SK-N-MC (cell line): ENCODE measurements around the gene HELZ2.
"Not testable (repeated sequence)": the region's sequence is repeated elsewhere in the genome, so short reads cannot be mapped to it uniquely, and the experiment has no call there.

Source experiments
- DNase-seq: peaks from one replicate; pipeline ENCODE4 v3.0.0-alpha.2; 2011; ENCODE audit warnings: low read depth, low spot score
- H3K27ac ChIP-seq: fragments of 200-600 bp; sonication (generic); 2 replicates; pipeline ENCODE4 v1.5.1; 2016; ENCODE audit warnings: mixed run types
- H3K36me3 ChIP-seq: fragments of 200-600 bp; sonication (generic); 2 replicates; pipeline ENCODE4 v1.6.1; 2017; ENCODE audit warnings: antibody characterized with exemption, low read length, mixed read lengths; ENCODE audit not compliant: insufficient read depth
- H3K4me3 ChIP-seq: fragments of 200-600 bp; sonication (generic); 2 replicates; pipeline ENCODE4 v1.5.1; 2016
- H3K9ac ChIP-seq: fragments of 200-600 bp; sonication (generic); 2 replicates; pipeline ENCODE4 v1.8.0; 2017; ENCODE audit warnings: mixed run types, mixed read lengths; ENCODE audit not compliant: insufficient read length
- H3K9me3 ChIP-seq: fragments of 200-600 bp; sonication (generic); 2 replicates; pipeline ENCODE4 v1.6.1; 2017; ENCODE audit warnings: low read depth, mild to moderate bottlenecking, antibody characterized with exemption, low read length, moderate library complexity, mixed read lengths
- EZH2 ChIP-seq: fragments of 200-600 bp; sonication (generic); IDR thresholded peaks from one replicate; pipeline ENCODE4 v1.6.1; 2017; ENCODE audit warnings: antibody characterized with exemption
- FOXP2 ChIP-seq: optimal IDR thresholded peaks from 2 replicates; pipeline ENCODE3; 2011; ENCODE audit warnings: mild to moderate bottlenecking, moderate library complexity; ENCODE audit not compliant: insufficient read depth; ENCODE audit errors: extremely low read length, control extremely low read depth
- POLR2AphosphoS5 ChIP-seq: IDR thresholded peaks from 2 replicates; pipeline ENCODE4 v1.6.1; 2012; ENCODE audit warnings: mild to moderate bottlenecking, low read depth, low read length, borderline replicate concordance

Gene HELZ2

DNA sequence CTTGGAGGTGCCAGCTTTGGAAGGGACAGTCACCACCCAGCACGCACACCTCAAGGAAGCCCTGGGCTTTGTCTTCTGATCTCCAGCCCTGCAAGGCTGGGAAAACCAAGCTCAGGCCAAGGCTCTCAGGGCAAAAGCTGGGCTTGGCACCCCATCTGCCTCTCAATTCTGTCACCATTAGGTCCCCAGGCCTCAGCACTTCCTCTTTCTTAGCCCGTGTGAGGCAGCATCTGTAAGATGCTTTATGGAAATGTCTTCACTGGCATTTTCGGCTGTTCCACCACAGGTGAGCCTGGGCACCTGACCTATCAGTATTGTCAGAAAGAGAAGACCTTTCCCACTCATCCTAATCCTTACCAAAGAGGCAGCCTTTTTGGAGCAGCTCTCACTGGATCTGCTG, 28.3 kb upstream of the HELZ2 start:
- Histone ChIP-seq H3K9me3 (no peaks in the 10 kb centered on the region), H3K27ac (no peak overlapping the region), H3K4me3 (no peak overlapping the region), H3K36me3 (peaks cover 32% of the 10 kb centered on the region), H3K9ac (no peak overlapping the region)
- TF ChIP-seq FOXP2 (no peak), EZH2 (no peak), POLR2AphosphoS5 (no peak)
- DNase-seq, result no peak

- H3K27ac ChIP-seq, H3K4me3 ChIP-seq, DNase-seq, H3K9me3 ChIP-seq, H3K9ac ChIP-seq: not testable (repeated sequence)
- H3K36me3 ChIP-seq, result peaks cover 32% of the 10 kb centered on the region
These were observed 27.6 kb upstream of the HELZ2 start for GRCh38 chr20:63601679-63602078.

- Histone ChIP-seq H3K9me3 (no peaks in the 10 kb centered on the region), H3K4me3 (no peak overlapping the region), H3K9ac (no peak overlapping the region), H3K27ac (no peak overlapping the region), H3K36me3 (peaks cover 32% of the 10 kb centered on the region)
- DNase-seq, result no peak
- TF ChIP-seq FOXP2 (no peak), EZH2 (no peak), POLR2AphosphoS5 (no peak)
These were observed 25.5 kb upstream of the HELZ2 start for GRCh38 chr20:63599396-63600050.

DNA sequence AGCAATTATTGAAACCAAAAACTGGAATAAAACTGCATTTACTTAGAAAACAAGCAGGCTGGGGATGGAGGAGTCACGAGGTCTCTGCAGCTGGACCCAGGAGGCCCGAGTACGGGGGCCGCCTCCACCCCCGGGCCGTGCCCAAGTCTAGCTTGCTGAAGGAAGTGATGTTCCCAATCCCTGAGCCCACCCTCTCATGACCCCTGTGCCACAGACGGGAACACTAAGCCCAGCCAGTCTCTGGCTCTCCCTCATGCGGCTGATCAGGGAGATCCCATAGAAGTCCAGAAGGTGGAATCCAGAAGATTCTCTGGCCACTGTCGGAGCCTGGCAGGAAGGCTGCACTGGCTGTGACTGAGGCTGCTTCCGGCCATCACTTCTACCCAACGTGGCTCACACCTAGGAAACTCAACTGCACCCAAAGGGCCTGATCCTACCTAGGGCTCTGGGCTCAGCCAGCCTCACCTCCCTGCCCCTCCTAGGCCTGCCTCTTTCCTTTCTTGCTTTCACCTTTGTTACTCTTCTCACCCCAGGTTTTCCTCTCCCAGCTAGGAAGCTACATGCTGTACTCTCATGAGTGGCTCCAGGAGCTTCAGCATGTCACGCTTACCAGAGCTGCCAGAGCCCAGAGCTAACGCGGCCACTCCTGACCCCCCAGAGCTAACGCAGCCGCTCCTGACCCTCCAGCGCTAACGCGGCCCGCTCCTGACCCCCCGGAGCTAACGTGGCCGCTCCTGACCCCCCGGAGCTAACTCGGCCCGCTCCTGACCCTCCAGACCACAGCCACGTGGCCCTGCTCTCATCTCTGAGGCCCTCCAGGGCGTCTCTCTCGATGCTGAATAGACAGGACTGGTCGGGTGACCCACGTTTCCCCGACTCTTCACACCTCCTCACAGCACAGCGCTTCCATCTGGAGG, 24.7 kb upstream of the HELZ2 start:
- H3K9ac ChIP-seq, result no peak overlapping the region
- no peak overlapping the region for H3K27ac ChIP-seq
- H3K36me3 ChIP-seq, result peaks cover 28% of the 10 kb centered on the region
- H3K4me3 ChIP-seq, result no peak overlapping the region
- no peaks in the 10 kb centered on the region for H3K9me3 ChIP-seq
- no peak for DNase-seq
- TF ChIP-seq FOXP2, result no peak
- TF ChIP-seq EZH2, result no peak
- no peak for TF ChIP-seq POLR2AphosphoS5

GRCh38 chr20:63597651-63598478, 23.8 kb upstream of the HELZ2 start:
- DNase-seq, result no peak
- TF ChIP-seq POLR2AphosphoS5 (no peak), EZH2 (no peak), FOXP2 (no peak)
- no peak overlapping the region for H3K4me3 ChIP-seq
- no peak overlapping the region for H3K9ac ChIP-seq
- no peaks in the 10 kb centered on the region for H3K9me3 ChIP-seq
- no peak overlapping the region for H3K27ac ChIP-seq
- peaks cover 25% of the 10 kb centered on the region; the same call in 1 of the 2 replicates for H3K36me3 ChIP-seq

DNA sequence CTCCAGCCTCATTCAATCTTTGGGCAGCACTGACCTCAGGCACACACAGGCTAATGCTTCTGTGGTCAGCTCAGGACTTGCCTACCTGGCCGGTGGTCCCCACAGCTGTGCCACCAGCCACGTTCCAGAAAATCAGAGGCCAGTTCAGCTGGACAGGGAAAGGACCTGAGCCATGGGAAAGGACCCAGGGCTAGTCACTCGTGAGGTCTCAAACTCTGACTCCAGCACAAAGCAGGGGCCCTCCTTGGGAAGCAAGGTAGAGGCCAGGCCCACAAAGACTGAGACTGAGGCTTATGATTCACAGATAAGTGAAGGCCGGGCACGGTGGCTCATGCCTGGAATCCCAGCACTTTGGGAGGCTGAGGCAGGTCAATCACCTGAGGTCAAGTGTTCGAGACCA, 22.4 kb upstream of the HELZ2 start:
- no peaks in the 10 kb centered on the region for H3K9me3 ChIP-seq
- TF ChIP-seq POLR2AphosphoS5 (no peak), FOXP2 (no peak), EZH2 (no peak)
- H3K9ac ChIP-seq, result no peak overlapping the region
- no peak overlapping the region for H3K4me3 ChIP-seq
- no peak for DNase-seq
- H3K36me3 ChIP-seq, result peaks cover 13% of the 10 kb centered on the region; the same call in 1 of the 2 replicates
- no peak overlapping the region for H3K27ac ChIP-seq

DNA sequence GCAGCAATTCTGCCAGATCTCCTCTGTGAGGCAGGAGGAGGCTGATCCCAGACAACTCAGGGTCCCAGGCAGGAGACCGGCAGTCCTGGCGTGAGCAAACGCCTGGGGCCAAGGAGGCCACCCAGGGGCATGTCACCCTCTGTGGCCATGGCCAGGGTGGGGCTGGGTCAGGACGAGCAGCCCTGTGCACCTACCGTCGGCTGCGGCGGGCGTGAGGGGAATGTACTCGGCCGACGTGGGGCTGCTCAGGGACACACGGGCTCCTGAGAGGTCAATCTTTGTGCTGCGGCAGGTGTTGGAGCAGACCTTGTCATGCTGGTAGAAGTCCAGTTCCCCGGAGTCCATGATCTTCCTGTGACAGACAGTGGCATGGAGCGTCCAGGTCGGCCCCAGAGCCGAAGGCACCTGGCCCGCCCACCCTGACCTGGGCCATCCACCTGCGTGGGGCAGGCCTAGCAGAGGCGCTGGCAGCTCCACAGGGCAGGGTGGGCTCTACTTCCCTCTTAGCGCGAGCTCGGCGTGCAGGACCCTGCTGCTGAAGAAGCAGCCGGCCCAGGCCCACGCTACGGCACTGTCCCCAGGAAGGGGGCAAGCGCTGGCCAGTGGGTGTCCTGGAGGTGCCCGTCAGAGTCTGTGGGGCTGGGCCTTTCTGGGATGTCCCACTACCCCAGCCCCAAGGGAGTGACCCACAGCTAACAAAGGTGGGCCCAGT, 21.5 kb upstream of the HELZ2 start:
- Histone ChIP-seq H3K9ac (no peak overlapping the region), H3K36me3 (peaks cover 5% of the 10 kb centered on the region; the same call in 1 of the 2 replicates), H3K27ac (no peak overlapping the region), H3K4me3 (no peak overlapping the region), H3K9me3 (no peaks in the 10 kb centered on the region)
- DNase-seq, result no peak
- TF ChIP-seq EZH2 (no peak), FOXP2 (no peak), POLR2AphosphoS5 (no peak)

DNA sequence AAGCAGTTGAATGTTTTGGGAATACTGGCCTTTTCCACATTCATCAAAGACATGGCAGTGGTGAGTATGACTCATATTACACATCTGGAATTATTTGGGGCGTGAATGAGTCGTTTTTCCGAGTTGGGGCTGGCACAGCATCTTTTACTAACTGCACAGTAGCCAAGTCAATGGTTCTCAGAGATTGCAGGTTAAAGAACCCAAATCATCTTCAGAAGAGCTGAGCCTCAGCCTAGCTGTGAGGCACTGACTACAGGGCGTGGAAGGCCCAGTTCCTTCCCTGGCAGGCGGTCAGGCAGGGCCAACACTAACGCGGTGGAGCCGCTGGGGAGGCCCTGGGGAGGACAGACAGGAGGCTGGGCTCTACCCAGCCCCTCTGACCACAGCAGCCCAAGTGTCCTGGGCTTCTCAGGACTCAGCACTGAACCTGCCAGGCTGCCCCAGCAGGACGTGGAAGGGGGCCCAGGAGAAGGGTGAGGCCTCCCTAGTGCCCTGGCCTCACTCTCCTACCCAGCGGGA, 20.1 kb upstream of the HELZ2 start:
- no peak for DNase-seq
- H3K36me3 ChIP-seq, result no peaks in the 10 kb centered on the region; the same call in 1 of the 2 replicates
- H3K27ac ChIP-seq, result no peak overlapping the region
- H3K4me3 ChIP-seq, result no peak overlapping the region
- no peak for TF ChIP-seq POLR2AphosphoS5
- TF ChIP-seq EZH2, result no peak
- no peak for TF ChIP-seq FOXP2
- no peak overlapping the region for H3K9ac ChIP-seq
- no peaks in the 10 kb centered on the region for H3K9me3 ChIP-seq
